Body of pancreas (tissue), 4 donors: ENCODE results near the gene RASSF8. TPM values are rescaled to one million over a fixed set of nuclear protein-coding genes. Genes with fewer than 3 reads are reported as not detected.
A peak's percentile ranks its signal among the peaks of the same experiment; 100 is the strongest.

Source experiments
- ATAC-seq: fragments of 150-250 bp; one replicate; pipeline ENCODE4 v1.9.1; 2016
- DNase-seq, 4 donors: peaks; one replicate each; pipeline ENCODE4 v3.0.0-alpha.2; 2019
- H3K27ac ChIP-seq, 4 donors: fragments of 200-600 bp; sonication (generic); 1 replicate in 3 of 4; 2 replicates in 1 of 4; pipeline versions ENCODE4 v1.5.1 to v1.6.1; 2016 to 2019; ENCODE audit warnings: mild to moderate bottlenecking in 1 of 4, mixed read lengths in 1 of 4, moderate library complexity in 1 of 4
- H3K27me3 ChIP-seq, 2 donors: fragments of 200-600 bp; sonication (generic); one replicate each; pipeline ENCODE4 v1.6.0; 2016; ENCODE audit warnings: mild to moderate bottlenecking in 1 of 2
- H3K36me3 ChIP-seq, 2 donors: fragments of 200-600 bp; sonication (generic); replicated peaks in 1 of 2; 2 replicates each; pipeline ENCODE4 v1.5.1; 2016; ENCODE audit warnings: low read depth in 2 of 2; ENCODE audit not compliant: insufficient read depth in 1 of 2
- H3K4me1 ChIP-seq: fragments of 200-600 bp; sonication (generic); one replicate; pipeline ENCODE4 v1.6.0; 2016
- H3K4me3 ChIP-seq, 2 donors: fragments of 200-600 bp; sonication (generic); 1 replicate in 1 of 2; 2 replicates in 1 of 2; pipeline ENCODE4 v1.5.1; 2016 to 2019
- H3K9me3 ChIP-seq, 3 donors: fragments of 200-600 bp; sonication (generic); 1 replicate in 2 of 3; 2 replicates in 1 of 3; pipeline ENCODE4 v1.5.1; 2016
- CTCF ChIP-seq, 7 experiments: fragments of 450-650 bp in 4 of 7; fragments of 200-600 bp in 3 of 7; sonication (generic) in 3 of 7; IDR thresholded peaks; one replicate each; pipeline ENCODE4 v1.5.1; 2016 to 2019; ENCODE audit warnings: antibody characterized with exemption in 7 of 7
- POLR2A ChIP-seq, 3 donors: fragments of 450-650 bp; IDR thresholded peaks; one replicate each; pipeline ENCODE4 v1.6.1; 2016; ENCODE audit warnings: antibody characterized with exemption in 3 of 3, mild to moderate bottlenecking in 2 of 3
- WGBS, 2 donors: methylation state at CpG; one replicate each; pipeline ENCODE4 v1.1.5; 2017; 5-methylcytosine and 5-hydroxymethylcytosine counted together
- intact Hi-C: fragments of 100-400 bp; cut with DNase I; formaldehyde crosslinking; loops from one replicate; pipeline ENCODE4 v1.15.1; 2023
- total RNA-seq, 2 donors: library from RNA; depleted of rRNA; stranded (reverse); fragments of >200 nt; gene quantifications; one replicate each; pipeline ENCODE4 v1.1.0, GENCODE V29; 2016

Gene RASSF8
- total RNA-seq, 2 donors from 2014 or later: 15.8 to 19.1 TPM

GRCh38 chr12:26100666-26101349 lies 142.3 kb downstream of the RASSF8 start:
- intact Hi-C loops: loop anchor here (5.0 kb wide), 1 partner anchor 301 kb away; no protein-coding TSS in a partner anchor
- ATAC-seq (no peak), DNase-seq (no peak)
- Histone ChIP-seq H3K4me3 (no peak overlapping the region), H3K27ac (peak overlapping the region; percentile 50 to 80 (median 66)), H3K27me3 (no peaks in the 10 kb centered on the region), H3K4me1 (peaks cover 15% of the 10 kb centered on the region), H3K9me3 (no peaks in the 10 kb centered on the region), H3K36me3 (no peaks in the 10 kb centered on the region)
- 11 to 20% methylated on average over 8 of the region's 8 CpGs for WGBS, 2 donors
- TF ChIP-seq POLR2A (IDR thresholded peaks at IDR 0.05): no peak
- no peak for TF ChIP-seq CTCF (IDR thresholded peaks at IDR 0.05)

GRCh38 chr12:26101350-26101734 lies 142.9 kb downstream of the RASSF8 start:
- Histone ChIP-seq H3K36me3 (no peaks in the 10 kb centered on the region), H3K27ac (peak overlapping the region; percentile 50 to 80 (median 66)), H3K9me3 (no peaks in the 10 kb centered on the region), H3K4me3 (no peak overlapping the region), H3K4me1 (peaks cover 15% of the 10 kb centered on the region), H3K27me3 (no peaks in the 10 kb centered on the region)
- ATAC-seq: peak; percentile 89
- TF ChIP-seq CTCF (IDR thresholded peaks at IDR 0.05): peak in 1 of 7 experiments; percentile 4
- TF ChIP-seq POLR2A (IDR thresholded peaks at IDR 0.05): no peak
- intact Hi-C loops: loop anchor here (5.0 kb wide), 1 partner anchor 301 kb away; no protein-coding TSS in a partner anchor
- 8 to 20% methylated on average over 3 of the region's 3 CpGs for WGBS, 2 donors
- DNase-seq: peak; percentile 63 to 89 (median 77)

- 31 to 38% methylated on average over 4 of the region's 4 CpGs for WGBS, 2 donors
- no peaks in the 10 kb centered on the region for H3K27me3 ChIP-seq
- peak overlapping the region in 3 of 4 donors; percentile 63 to 80 (median 69) for H3K27ac ChIP-seq
- no peaks in the 10 kb centered on the region for H3K9me3 ChIP-seq
- no peak for TF ChIP-seq CTCF (IDR thresholded peaks at IDR 0.05)
- TF ChIP-seq POLR2A (IDR thresholded peaks at IDR 0.05): no peak
- no peak for ATAC-seq
- no peak overlapping the region for H3K4me3 ChIP-seq
- no peak for DNase-seq
- H3K4me1 ChIP-seq: peaks cover 15% of the 10 kb centered on the region
- intact Hi-C loops: loop anchor here (5.0 kb wide), 1 partner anchor 301 kb away; no protein-coding TSS in a partner anchor
- no peaks in the 10 kb centered on the region for H3K36me3 ChIP-seq
Observed at GRCh38 chr12:26101763-26102162, 143.3 kb downstream of the RASSF8 start.

- ATAC-seq (no peak), DNase-seq (no peak)
- no peaks in the 10 kb centered on the region for H3K27me3 ChIP-seq
- H3K27ac ChIP-seq: no peak overlapping the region
- WGBS, 2 donors: 79 to 83% methylated on average over 5 of the region's 5 CpGs
- H3K36me3 ChIP-seq: no peaks in the 10 kb centered on the region
- intact Hi-C loops: loop anchor here (5.0 kb wide), 1 partner anchor 299 kb away; no protein-coding TSS in a partner anchor
- H3K9me3 ChIP-seq: no peaks in the 10 kb centered on the region
- TF ChIP-seq CTCF (IDR thresholded peaks at IDR 0.05) (no peak), POLR2A (IDR thresholded peaks at IDR 0.05) (no peak)
- H3K4me3 ChIP-seq: no peak overlapping the region
- H3K4me1 ChIP-seq: peaks cover 15% of the 10 kb centered on the region
Observed at GRCh38 chr12:26102953-26103352, 144.5 kb downstream of the RASSF8 start.

- no peak overlapping the region for H3K27ac ChIP-seq
- no peaks in the 10 kb centered on the region for H3K9me3 ChIP-seq
- H3K27me3 ChIP-seq: no peaks in the 10 kb centered on the region
- intact Hi-C loops: no loop called here
- ATAC-seq (no peak), DNase-seq (no peak)
- no peaks in the 10 kb centered on the region for H3K36me3 ChIP-seq
- peaks cover 20% of the 10 kb centered on the region for H3K4me1 ChIP-seq
- TF ChIP-seq POLR2A (IDR thresholded peaks at IDR 0.05): no peak
- TF ChIP-seq CTCF (IDR thresholded peaks at IDR 0.05): no peak
- H3K4me3 ChIP-seq: no peak overlapping the region
- 69 to 74% methylated on average over 4 of the region's 4 CpGs for WGBS, 2 donors
Observed at GRCh38 chr12:26106347-26106746, 147.9 kb downstream of the RASSF8 start.
